NCI-H460 (cell line): Measurements from ENCODE around the gene PSPH. TPM values are rescaled to one million over a fixed set of nuclear protein-coding genes. Genes with fewer than 3 reads are reported as not detected.
"Not testable (repeated sequence)": the region's sequence is repeated elsewhere in the genome, so short reads cannot be mapped to it uniquely, and the experiment has no call there.

Source experiments
- DNase-seq: peaks from one replicate; pipeline ENCODE4 v3.0.0-alpha.2; 2016; ENCODE audit warnings: low read depth; ENCODE audit errors: extremely low read depth
- polyA plus RNA-seq: library from polyadenylated mRNA; depleted of rRNA; stranded (reverse); fragments of >200 nt; gene quantifications from 2 replicates; pipeline ENCODE4 v1.2.3, GENCODE V29; 2014; cell fraction: nucleus; rRNA removed
- total RNA-seq: library from RNA; depleted of rRNA; stranded (reverse); fragments of >200 nt; shearing (Covaris generic); gene quantifications from 2 replicates; pipeline ENCODE4 v1.2.3, GENCODE V29; 2014; rRNA removed

Gene PSPH
- total RNA-seq = 40.3 and 50.0 TPM in 2 replicates
- polyA plus RNA-seq = 14.5 and 16.3 TPM in 2 replicates

DNA sequence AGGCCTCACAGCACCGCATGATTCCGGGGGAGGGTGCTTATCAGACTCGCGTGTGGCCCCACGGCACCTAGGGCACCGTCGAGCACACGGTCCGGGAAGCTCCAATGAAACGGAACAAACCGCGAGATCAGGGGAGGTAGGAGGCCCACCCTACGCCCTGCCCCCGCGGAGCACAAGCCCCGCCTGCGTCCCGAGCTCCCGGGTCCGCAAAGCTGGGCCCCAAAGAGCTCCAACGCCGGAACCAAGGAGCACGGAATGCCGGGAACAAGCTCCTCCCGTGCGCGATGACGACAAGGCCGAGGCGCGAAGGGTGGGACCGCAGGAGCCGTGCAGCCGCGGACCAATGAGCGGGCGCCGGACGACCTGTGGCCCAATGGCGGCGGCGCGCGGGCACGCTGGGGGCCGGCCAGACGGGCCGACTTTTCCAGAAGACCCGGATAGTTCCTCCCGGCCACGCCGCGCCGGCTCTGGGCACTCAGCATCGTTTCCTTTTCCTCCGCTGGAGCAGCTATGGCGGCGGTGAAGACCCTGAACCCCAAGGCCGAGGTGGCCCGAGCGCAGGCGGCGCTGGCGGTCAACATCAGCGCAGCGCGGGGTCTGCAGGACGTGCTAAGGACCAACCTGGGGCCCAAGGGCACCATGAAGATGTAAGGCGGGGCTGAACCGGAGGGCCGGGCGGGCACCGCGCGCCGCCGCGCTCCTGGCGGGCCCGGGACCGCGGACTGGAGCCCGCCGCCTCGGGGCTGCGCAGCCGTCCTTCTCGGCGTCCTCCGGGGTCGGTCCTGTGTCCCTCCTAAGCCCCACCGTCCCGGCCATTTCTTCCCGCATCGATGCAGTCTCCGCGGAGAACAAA is at the start of gene PSPH, which contains the start of gene CCT6A:
TSS of gene PSPH (minus strand) at position 106 of the 853 bp plus-strand sequence. CDS start 30,232 bp downstream, outside the sequence.
TSS of gene CCT6A (plus strand) at position 427 of the 853 bp plus-strand sequence. CDS start at position 511, 84 bp downstream.
- DNase-seq = peak; percentile 86

DNA sequence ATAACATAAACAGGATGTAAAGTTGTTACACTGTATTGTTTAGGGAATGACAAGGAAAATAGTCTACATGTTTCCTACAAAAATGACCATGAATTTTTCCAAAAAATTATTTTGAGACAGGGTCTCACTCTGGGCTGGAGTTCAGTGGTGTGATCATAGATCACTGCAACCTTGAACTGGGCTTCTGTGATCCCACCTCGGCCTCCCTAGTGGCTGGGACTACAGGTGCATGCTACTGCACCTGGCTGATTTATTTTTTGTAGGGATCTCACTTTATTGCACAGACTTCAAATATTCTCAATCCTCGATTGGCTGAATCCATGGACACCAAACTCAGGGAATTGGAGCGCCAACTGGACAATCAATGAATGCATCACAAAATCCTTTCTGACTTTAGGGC is 48.4 kb upstream of the PSPH start:
- no peak for DNase-seq

DNA sequence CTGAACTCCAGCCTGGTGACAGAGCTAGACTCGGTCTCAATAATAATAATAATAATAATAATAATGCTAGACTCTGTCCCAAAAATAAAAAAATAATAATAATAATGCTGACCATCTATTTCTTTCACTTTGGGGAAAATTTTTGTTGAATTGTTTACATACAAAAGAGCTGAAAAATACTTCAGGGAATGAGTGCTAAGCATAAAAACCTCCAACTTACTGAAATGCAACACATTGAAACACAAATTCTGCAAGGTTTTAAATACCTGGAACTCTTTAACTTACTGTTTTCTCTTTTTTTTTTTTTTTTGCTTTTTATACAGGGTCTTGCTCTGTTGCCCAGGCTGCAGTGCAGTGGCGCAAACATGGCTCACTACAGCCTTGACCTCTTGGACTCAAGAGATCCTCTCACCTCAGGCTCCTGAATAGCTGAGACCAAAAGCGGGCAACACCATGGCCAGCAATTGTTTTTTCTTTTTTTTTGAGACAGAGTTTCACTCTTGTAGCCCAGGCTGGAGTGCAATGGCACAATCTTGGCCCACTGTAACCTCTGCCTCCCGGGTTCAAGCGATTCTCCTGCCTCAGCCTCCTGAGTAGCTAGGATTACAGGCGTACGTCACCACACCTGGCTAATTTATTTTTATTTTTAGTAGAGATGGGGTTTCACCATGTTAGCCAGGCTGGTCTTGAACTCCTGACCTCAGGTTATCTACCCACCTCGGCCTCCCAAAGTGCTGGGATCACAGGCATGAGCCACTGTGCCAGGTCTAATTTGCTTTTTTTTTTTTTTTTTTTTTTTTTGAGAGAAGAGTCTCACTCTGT is 47.2 kb upstream of the PSPH start:
- DNase-seq = not testable (repeated sequence)

DNA sequence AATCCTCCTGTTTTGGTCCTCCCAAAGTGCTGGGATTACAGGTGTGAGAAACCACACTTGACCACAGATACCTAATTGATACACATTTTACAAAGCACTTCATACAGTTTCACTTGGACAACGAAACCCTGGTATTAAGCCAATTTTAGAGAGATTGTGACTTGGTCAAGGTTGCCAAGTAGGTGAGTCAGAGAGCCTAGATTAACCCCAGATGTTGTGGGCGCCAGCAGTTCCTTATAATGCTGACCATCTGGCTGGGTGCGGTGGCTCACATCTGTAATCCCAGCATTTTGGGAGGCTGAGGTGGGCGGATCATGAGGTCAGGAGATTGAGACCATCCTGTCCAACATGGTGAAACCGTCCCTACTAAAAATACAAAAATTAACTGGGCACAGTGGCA is 46.5 kb upstream of the PSPH start:
- DNase-seq = no peak

DNA sequence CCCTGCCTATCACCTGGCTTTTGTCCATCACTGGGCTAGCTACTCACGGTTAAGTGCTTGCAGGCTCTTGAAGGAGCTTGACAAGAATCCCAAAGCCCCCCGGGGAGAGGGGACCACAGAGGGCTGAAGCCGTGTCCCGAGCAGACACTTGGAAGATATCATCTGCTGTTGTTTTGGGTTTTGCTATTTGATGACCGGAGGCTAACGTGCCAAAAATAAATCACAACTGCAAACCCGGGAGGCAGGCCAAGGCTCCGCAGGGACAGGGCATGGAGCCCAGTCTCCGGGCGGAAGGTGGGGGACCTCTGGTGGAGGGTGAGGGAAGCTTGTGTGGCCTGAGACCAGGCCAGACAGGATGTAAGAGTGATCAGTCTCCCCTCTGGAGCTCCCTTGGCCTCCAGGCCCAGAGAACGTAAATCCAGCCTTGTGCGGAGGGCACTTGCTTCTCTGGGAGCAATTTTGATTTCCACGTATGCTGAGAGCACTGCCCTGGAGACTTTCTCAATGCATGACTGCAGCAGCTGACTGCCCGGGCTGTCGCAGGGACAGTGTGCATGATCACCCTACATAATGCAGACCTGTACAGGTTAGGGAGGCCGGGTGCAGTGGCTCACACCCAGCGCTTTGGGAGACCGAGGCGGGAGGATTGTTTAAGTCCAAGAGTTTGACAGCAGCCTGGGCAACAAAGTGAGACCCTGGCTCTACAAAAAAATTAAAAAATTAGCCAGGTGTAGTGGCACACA is 41.7 kb upstream of the PSPH start, which contains the start of gene PHKG1:
TSS of gene PHKG1 (minus strand) at position 164 of the 743 bp plus-strand sequence. CDS start 4,011 bp downstream, outside the sequence.
- no peak for DNase-seq

DNA sequence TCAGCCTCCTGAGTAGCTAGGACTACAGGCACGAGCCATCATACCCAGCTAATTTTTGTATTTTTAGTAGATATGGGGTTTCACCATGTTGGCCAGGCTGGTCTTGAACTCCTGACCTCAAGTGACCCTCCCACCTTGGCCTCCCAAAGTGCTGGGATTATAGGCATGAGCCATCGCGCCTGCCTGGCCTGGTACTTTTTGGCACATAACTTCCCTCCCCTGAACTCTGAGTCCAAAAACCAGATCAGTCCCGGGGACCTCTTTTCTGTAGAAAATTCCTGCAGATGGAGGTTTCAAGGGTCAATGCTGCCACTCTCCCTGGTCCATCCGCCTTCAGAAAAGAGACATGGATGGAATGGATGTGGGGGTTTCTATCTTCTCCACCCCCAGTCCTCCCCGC is 41.1 kb upstream of the PSPH start:
- DNase-seq = not testable (repeated sequence)

DNA sequence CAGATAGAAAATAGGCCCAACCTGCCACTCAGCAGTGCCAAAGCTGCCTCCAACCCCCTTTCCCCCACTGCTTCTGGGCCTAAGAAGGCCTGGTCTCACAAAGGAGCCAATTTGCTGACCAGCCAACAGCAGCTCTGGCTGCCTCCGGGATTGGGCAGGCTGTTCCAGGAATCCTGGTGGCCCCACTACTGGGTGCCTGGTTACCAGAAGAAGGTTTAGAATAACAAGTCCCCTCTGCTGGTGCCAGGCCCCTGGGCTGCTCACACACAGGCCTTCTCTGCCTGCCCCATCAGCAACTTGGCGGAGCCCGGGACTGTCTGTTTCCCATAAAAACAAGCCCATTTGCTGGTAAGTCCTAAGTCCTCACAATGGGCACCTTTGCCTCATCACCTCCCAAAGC is 40.3 kb upstream of the PSPH start:
- DNase-seq = no peak

DNA sequence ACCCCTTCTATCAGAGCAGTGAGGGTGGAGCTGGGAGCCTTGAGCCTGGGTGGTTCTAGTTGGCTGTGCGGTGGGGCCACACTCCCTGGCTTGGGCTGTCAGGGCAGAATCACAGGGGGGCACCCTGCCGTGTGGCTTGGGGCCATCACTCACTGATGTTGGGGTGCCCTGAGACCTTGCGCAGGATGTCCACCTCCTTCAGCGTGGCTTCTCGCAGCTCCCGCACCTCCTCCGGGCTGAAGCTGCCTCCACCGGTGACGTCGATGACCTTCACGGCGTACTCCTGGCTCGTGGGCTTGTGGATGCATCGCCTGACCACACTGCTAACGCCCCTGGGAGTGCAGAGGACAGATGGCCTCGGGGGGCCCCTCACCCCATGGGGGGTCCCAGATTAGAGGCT is 36.2 kb upstream of the PSPH start:
- no peak for DNase-seq

DNA sequence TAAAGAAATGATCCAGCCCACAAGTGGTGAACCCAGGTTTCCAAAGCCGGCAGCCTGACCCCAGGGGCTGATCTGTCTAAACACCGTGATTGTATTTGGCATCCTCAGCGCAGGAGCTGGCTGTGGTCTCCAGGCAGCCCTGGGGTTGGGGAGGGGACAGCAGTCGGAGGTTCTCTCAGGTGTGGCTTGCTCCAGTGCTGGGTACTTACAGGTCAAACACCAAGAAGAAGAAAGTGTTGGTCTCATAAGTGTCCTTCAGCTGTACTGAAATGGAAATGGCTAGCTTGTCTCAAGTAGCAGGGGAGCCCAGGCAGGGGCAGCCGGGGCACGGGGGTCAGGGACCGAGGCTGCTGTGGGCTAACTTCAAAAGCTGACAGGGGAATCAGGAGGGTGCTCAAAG is 35.5 kb upstream of the PSPH start:
- DNase-seq = no peak

DNA sequence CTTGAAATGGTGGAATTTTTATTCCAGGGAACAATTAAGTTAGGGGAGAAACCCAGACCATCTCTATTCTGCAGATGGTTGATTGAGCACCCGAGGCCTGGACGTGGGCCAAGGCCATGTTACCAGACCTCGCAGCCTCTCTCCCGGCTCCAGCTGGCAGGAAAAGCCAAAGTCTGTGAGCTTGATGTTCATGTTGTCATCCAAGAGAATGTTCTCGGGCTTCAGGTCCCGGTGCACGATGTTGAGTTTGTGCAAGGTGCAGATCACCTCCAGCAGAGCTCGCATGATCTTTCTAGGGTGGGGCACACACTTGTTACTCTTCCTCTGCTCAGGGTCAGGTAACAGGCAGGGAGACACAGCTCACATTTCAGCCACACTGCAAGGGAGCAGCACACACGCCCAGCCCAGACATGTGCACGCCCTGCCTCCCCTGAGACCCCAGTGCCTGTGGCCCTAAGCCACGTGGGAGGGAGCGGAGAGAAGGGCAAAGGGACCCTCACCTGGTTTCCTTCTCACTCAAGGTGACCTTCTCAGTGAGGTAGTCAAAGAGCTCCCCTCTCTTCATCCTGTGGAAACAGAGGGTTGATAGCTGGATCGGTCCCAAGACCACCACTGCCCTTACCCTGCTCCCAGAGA is 32.0 kb upstream of the PSPH start:
- DNase-seq = no peak

DNA sequence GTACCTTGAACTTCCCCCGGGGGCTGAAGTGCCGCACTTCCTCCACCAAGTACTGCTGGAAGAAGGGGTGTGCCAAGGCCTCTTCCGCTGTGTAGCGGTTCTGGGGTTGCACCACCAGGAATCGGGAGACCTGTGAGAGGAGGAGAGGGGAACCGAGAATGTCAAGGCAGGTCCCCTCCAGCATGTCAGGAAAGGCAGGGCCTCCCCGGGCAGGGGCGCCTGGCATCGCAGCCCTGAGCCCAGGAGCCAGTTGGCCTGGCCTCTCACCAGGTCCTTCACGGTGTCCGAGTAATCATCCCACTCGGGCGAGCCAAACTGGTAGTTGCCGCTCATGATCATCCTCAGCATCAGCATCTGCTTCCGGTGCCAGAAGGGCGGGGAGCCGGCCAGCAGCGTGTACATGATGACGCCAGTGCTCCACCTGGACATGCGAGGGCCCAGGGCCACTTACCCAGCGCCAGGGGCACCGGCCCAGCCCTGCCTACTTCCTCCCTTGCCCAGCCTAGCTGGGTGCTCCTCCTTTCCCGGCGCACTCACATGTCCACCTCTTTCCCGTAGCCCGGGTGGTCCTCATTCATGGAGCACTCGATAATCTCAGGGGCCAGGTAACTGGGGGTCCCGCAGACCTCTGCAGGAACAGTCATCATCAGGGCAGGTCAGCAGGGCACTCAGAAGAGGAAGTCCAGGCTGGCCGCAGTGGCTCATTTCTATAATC is 30.5 kb upstream of the PSPH start:
- no peak for DNase-seq

DNA sequence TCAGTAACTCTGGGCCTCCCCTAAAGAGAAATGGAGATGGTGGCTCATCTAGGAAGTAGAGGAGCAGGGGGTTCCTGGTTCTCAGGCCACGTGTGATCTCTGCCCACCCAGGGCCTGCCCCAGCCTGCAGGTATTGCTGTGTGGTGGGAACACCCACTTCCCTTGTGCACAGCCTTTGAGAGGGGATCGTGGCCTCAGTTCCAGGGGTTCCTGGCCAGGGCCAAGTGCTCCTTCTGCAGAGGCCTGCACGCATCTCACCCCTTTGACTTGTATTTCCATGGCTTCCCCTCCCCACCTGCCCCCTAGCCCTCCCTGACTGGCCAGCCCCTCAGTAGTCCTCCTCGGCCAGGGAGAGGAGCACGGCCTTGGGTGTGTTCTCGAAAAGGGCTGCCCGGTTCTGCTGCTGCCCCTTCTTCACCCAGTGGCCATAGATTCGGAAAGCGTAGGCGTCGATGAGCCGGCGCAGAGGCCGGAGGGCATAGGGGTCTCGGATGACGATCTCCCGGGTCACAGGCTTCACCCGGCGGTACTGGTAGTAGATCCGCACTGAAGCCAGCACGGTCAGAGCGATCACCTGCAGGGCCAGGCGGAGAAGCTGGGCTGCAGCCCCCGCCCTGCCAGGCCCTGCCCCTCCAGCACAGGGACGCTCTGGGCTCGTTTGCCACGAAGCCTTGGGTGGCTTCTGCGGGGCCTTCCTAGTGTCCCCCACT is 29.6 kb upstream of the PSPH start:
- DNase-seq = not testable (repeated sequence)

DNA sequence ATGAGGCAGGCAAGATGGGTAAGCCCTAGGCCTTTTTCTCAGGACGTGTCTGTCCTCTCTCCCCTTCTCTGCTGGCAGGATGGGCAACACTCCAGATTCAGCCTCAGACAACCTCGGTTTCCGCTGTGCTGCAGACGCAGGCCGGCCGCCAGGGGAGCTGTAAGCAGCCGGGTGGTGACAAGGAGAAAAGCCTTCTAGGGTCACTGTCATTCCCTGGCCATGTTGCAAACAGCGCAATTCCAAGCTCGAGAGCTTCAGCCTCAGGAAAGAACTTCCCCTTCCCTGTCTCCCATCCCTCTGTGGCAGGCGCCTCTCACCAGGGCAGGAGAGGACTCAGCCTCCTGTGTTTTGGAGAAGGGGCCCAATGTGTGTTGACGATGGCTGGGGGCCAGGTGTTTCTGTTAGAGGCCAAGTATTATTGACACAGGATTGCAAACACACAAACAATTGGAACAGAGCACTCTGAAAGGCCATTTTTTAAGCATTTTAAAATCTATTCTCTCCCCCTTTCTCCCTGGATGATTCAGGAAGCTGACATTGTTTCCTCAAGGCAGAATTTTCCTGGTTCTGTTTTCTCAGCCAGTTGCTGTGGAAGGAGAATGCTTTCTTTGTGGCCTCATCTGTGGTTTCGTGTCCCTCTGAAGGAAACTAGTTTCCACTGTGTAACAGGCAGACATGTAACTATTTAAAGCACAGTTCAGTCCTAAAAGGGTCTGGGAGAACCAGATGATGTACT is 28.4 kb upstream of the PSPH start:
- no peak for DNase-seq

DNA sequence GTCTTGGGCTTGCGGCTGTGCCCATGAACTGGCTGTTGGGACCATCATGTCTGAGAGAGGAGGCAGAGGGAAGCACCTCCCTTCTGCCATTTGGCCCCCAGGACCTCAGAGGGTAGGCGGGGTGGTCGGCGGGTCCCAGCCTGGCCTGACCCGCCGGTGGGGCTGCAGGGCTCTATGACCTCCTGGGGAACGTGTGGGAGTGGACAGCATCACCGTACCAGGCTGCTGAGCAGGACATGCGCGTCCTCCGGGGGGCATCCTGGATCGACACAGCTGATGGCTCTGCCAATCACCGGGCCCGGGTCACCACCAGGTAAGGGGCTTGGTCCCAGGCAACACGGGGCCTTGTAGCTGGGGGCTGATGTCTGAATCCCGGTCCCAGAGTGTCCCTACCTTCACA is 27.0 kb upstream of the PSPH start:
- DNase-seq = no peak

DNA sequence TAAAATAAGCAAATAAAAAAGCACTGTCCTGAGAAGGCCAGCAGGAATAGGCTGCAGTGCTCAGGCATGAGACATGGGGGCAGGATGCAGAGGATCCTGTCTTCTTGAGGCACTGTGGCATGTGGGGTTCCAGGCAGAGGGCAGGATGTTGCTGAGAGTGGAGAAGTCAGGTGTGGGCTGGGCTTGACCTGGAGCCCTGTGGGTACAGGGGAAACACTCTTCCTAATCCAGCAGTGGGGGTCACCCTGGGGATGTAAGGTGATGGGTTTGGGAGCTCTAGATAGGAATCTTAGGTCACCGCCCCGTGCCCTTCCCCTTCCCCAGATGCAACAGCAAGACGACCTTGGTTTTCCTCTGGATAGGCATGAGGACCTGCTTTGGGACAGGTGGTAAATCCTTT is 26.4 kb upstream of the PSPH start:
- no peak for DNase-seq

DNA sequence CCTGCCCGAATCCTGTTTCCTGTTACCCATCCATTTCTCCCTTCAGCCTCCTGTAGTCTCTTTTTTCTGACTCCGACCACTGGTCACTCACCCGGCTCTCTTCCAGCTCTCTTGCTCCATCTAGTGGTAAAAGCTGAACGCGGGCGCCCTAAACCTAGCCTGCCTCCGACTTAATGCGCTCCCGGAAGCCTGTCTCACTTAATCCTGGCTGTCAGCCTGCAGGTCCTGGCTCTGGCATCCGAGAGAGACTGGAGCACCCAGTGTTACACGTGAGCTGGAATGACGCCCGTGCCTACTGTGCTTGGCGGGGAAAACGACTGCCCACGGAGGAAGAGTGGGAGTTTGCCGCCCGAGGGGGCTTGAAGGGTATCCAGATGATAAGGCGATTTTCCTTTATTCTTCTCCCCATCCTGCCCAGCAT is 23.1 kb upstream of the PSPH start:
- DNase-seq = peak; percentile 36

DNA sequence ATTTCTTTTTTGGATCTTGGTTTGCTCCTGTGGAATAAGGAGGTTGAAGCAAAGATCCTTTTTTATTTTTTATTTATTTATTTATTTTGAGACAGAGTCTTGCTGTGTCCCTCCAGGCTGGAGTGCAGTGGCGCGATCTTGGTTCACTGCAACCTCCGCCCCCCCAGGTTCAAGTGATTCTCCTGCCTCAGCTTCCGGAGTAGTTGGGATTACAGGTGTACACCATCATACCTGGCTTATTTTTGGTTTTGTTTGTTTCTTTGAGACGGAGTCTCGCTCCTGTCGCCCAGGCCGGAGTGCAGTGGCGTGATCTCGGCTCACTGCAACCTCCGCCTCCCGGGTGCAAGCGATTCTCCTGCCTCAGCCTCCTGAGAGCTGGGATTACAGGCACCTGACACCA is 15.1 kb upstream of the PSPH start:
- not testable (repeated sequence) for DNase-seq
